Fibroblast of skin of right quadriceps (primary cell): Measurements from ENCODE around the gene TAAR6.
"Not testable (repeated sequence)": the region's sequence is repeated elsewhere in the genome, so short reads cannot be mapped to it uniquely, and the experiment has no call there.

Source experiments
- DNase-seq: peaks from one replicate; pipeline ENCODE4 v3.0.0-alpha.2; 2013

TAAR6 gene

GRCh38 chr6:132570221-132570777 is at the start of gene TAAR6:
Gene TAAR6, plus strand, starts transcription at chr6:132570322. Its CDS starts 0 bp downstream, at chr6:132570322.
- no peak for DNase-seq

- DNase-seq: peak; percentile 41
Measured at GRCh38 chr6:132520953-132521352, 49.2 kb upstream of the TAAR6 start.

- no peak for DNase-seq
Measured at GRCh38 chr6:132524646-132525045, 45.5 kb upstream of the TAAR6 start.

- DNase-seq: no peak
Measured at GRCh38 chr6:132525866-132526265, 44.3 kb upstream of the TAAR6 start.

- no peak for DNase-seq
Measured at GRCh38 chr6:132526461-132526860, 43.7 kb upstream of the TAAR6 start.

GRCh38 chr6:132527791-132528190 is 42.3 kb upstream of the TAAR6 start:
- peak; percentile 46 for DNase-seq

GRCh38 chr6:132530293-132530974 is 39.7 kb upstream of the TAAR6 start:
- DNase-seq: peak; percentile 55

GRCh38 chr6:132534546-132534945 is 35.6 kb upstream of the TAAR6 start:
- not testable (repeated sequence) for DNase-seq

GRCh38 chr6:132537145-132537544 is 33.0 kb upstream of the TAAR6 start:
- no peak for DNase-seq

- no peak for DNase-seq
Measured at GRCh38 chr6:132537977-132538376, 32.1 kb upstream of the TAAR6 start, which contains the start of gene TAAR9. Gene TAAR9, plus strand, starts transcription at chr6:132538277. Its CDS starts 13 bp downstream, at chr6:132538290.

GRCh38 chr6:132544826-132545225 is 25.3 kb upstream of the TAAR6 start:
- no peak for DNase-seq

GRCh38 chr6:132548746-132549463 is 21.2 kb upstream of the TAAR6 start:
- no peak for DNase-seq

- DNase-seq: no peak
Measured at GRCh38 chr6:132551214-132551613, 18.9 kb upstream of the TAAR6 start.

GRCh38 chr6:132552372-132552771 is 17.8 kb upstream of the TAAR6 start, which contains the start of gene TAAR8:
Gene TAAR8, plus strand, starts transcription at chr6:132552672. Its CDS starts 21 bp downstream, at chr6:132552693.
- DNase-seq: no peak

- not testable (repeated sequence) for DNase-seq
Measured at GRCh38 chr6:132560087-132560486, 10.0 kb upstream of the TAAR6 start.

- DNase-seq: no peak
Measured at GRCh38 chr6:132566404-132566803, 3.7 kb upstream of the TAAR6 start.

- DNase-seq: no peak
Measured at GRCh38 chr6:132567566-132567965, 2.6 kb upstream of the TAAR6 start.

GRCh38 chr6:132568611-132569010 is 1.5 kb upstream of the TAAR6 start:
- no peak for DNase-seq

GRCh38 chr6:132569170-132569569 is 952 bp upstream of the TAAR6 start:
- DNase-seq: no peak

GRCh38 chr6:132571774-132572173 is 1.7 kb downstream of the TAAR6 start:
- no peak for DNase-seq

- DNase-seq: no peak
Measured at GRCh38 chr6:132584698-132585097, 14.6 kb downstream of the TAAR6 start.

GRCh38 chr6:132587424-132587823 is 17.3 kb downstream of the TAAR6 start:
- no peak for DNase-seq

- no peak for DNase-seq
Measured at GRCh38 chr6:132589454-132589853, 19.3 kb downstream of the TAAR6 start, which contains the start of gene TAAR5. Gene TAAR5, minus strand, starts transcription at chr6:132589741. Its CDS starts 55 bp downstream, at chr6:132589686.

- no peak for DNase-seq
Measured at GRCh38 chr6:132590362-132590761, 20.2 kb downstream of the TAAR6 start.
